WTC11 (cell line): ENCODE results near the gene IVNS1ABP. TPM values are rescaled to one million over a fixed set of nuclear protein-coding genes. Genes with fewer than 3 reads are reported as not detected.

ENCODE experiments used
- ATAC-seq: fragments of 200-7000 bp; cut with Tn5 transposase; 2 replicates; pipeline ENCODE4 v1.10.0; 2021; ENCODE audit warnings: mild to moderate bottlenecking, moderate library complexity
- CTCF ChIA-PET: fragments of 300-600 bp; sonication (Branson Sonifier 250); formaldehyde crosslinking; loops from one replicate; lab custom pipeline; 2021; ENCODE audit warnings: antibody characterized with exemption; lab: Charles Lee
- POLR2A ChIA-PET: fragments of 350-600 bp; sonication (Branson Sonifier 250); formaldehyde crosslinking; loops from one replicate; lab custom pipeline; 2021; ENCODE audit warnings: antibody characterized with exemption; lab: Charles Lee
- DNase-seq: peaks from one replicate; pipeline ENCODE4 v3.0.0; 2021; ENCODE audit warnings: low spot score
- H3K27ac Mint-ChIP-seq: 2 replicates; pipeline ENCODE4 v1.8.0; 2021; ENCODE audit warnings: mixed read lengths
- H3K27me3 Mint-ChIP-seq: 2 replicates; pipeline ENCODE4 v1.8.0; 2021; ENCODE audit warnings: low read depth, mild to moderate bottlenecking, moderate library complexity, mixed read lengths
- H3K36me3 Mint-ChIP-seq: 2 replicates; pipeline ENCODE4 v1.8.0; 2021; ENCODE audit warnings: mixed read lengths
- H3K4me1 Mint-ChIP-seq: 2 replicates; pipeline ENCODE4 v1.8.0; 2022; ENCODE audit warnings: mixed read lengths
- H3K4me3 Mint-ChIP-seq: 2 replicates; pipeline ENCODE4 v1.8.0; 2021; ENCODE audit warnings: mild to moderate bottlenecking, moderate library complexity, mixed read lengths
- H3K9me3 Mint-ChIP-seq: 2 replicates; pipeline ENCODE4 v1.8.0; 2021; ENCODE audit warnings: mixed read lengths
- CBFB ChIP-seq: sonication (generic); formaldehyde crosslinking; IDR thresholded peaks from 2 replicates; pipeline ENCODE4 v1.8.1; 2022; ENCODE audit warnings: mild to moderate bottlenecking, low read depth, missing genetic modification reagents
- CREM ChIP-seq: sonication (generic); formaldehyde crosslinking; IDR thresholded peaks from 2 replicates; pipeline ENCODE4 v1.8.1; 2022; ENCODE audit warnings: mild to moderate bottlenecking, missing genetic modification reagents, moderate library complexity
- ELF4 ChIP-seq: sonication (generic); formaldehyde crosslinking; IDR thresholded peaks from 2 replicates; pipeline ENCODE4 v1.8.1; 2022; ENCODE audit warnings: low read depth, mild to moderate bottlenecking, moderate library complexity, missing genetic modification reagents
- ESRRA ChIP-seq: sonication (generic); formaldehyde crosslinking; IDR thresholded peaks from 2 replicates; pipeline ENCODE4 v1.8.1; 2022; ENCODE audit warnings: mild to moderate bottlenecking, missing genetic modification reagents, borderline replicate concordance
- FOXJ3 ChIP-seq: sonication (generic); formaldehyde crosslinking; IDR thresholded peaks from 2 replicates; pipeline ENCODE4 v1.9.0; 2021; ENCODE audit warnings: missing genetic modification reagents, mild to moderate bottlenecking, borderline replicate concordance
- FOXK1 ChIP-seq: sonication (generic); formaldehyde crosslinking; IDR thresholded peaks from 2 replicates; pipeline ENCODE4 v1.8.0; 2022; ENCODE audit warnings: mild to moderate bottlenecking, moderate library complexity, missing genetic modification reagents
- FOXP1 ChIP-seq: sonication (generic); formaldehyde crosslinking; IDR thresholded peaks from 2 replicates; pipeline ENCODE4 v1.8.0; 2022; ENCODE audit warnings: missing genetic modification reagents, mild to moderate bottlenecking, moderate library complexity, borderline replicate concordance
- GRHL2 ChIP-seq: fragments of 250-450 bp; sonication (Bioruptor Pico); IDR thresholded peaks from 2 replicates; pipeline ENCODE4 v1.8.0; 2022; ENCODE audit warnings: mild to moderate bottlenecking, moderate library complexity; ENCODE audit not compliant: insufficient replicate concordance, severe bottlenecking
- HMGA2 ChIP-seq: fragments of 250-450 bp; sonication (Bioruptor Pico); IDR thresholded peaks from 2 replicates; pipeline ENCODE4 v1.4.0; 2021; ENCODE audit warnings: mild to moderate bottlenecking, moderate library complexity
- KAT7 ChIP-seq: sonication (generic); formaldehyde crosslinking; IDR thresholded peaks from 2 replicates; pipeline ENCODE4 v1.8.1; 2023; ENCODE audit warnings: missing genetic modification reagents, mild to moderate bottlenecking, borderline replicate concordance
- MXD4 ChIP-seq: fragments of 250-450 bp; sonication (Bioruptor Pico); IDR thresholded peaks from 2 replicates; pipeline ENCODE4 v1.8.0; 2021; ENCODE audit warnings: mild to moderate bottlenecking, moderate library complexity, borderline replicate concordance
- NR2C2 ChIP-seq: sonication (generic); formaldehyde crosslinking; IDR thresholded peaks from 2 replicates; pipeline ENCODE4 v1.8.0; 2022; ENCODE audit warnings: mild to moderate bottlenecking, missing genetic modification reagents
- OVOL2 ChIP-seq: fragments of 250-450 bp; sonication (Bioruptor Pico); IDR thresholded peaks from 2 replicates; pipeline ENCODE4 v1.9.0; 2021; ENCODE audit warnings: mild to moderate bottlenecking, borderline replicate concordance
- PREB ChIP-seq: sonication (generic); formaldehyde crosslinking; IDR thresholded peaks from 2 replicates; pipeline ENCODE4 v1.8.1; 2022; ENCODE audit warnings: mild to moderate bottlenecking, missing genetic modification reagents, moderate library complexity, borderline replicate concordance
- RORB ChIP-seq: fragments of 250-450 bp; sonication (Bioruptor Pico); IDR thresholded peaks from 2 replicates; pipeline ENCODE4 v1.9.0; 2021; ENCODE audit warnings: mild to moderate bottlenecking
- TEAD4 ChIP-seq: sonication (generic); formaldehyde crosslinking; IDR thresholded peaks from 2 replicates; pipeline ENCODE4 v1.8.0; 2022; ENCODE audit warnings: mild to moderate bottlenecking, missing genetic modification reagents
- TP53 ChIP-seq: sonication (generic); formaldehyde crosslinking; IDR thresholded peaks from 2 replicates; pipeline ENCODE4 v1.8.1; 2023; ENCODE audit warnings: mild to moderate bottlenecking, missing genetic modification reagents
- USF2 ChIP-seq: sonication (generic); formaldehyde crosslinking; IDR thresholded peaks from 2 replicates; pipeline ENCODE4 v1.8.1; 2023; ENCODE audit warnings: mild to moderate bottlenecking, missing genetic modification reagents, moderate library complexity
- ZBTB21 ChIP-seq: sonication (generic); formaldehyde crosslinking; IDR thresholded peaks from 2 replicates; pipeline ENCODE4 v1.8.1; 2023; ENCODE audit warnings: mild to moderate bottlenecking, missing genetic modification reagents, borderline replicate concordance
- ZNF232 ChIP-seq: sonication (generic); formaldehyde crosslinking; IDR thresholded peaks from 2 replicates; pipeline ENCODE4 v1.8.0; 2022; ENCODE audit warnings: mild to moderate bottlenecking, missing genetic modification reagents
- ZNF425 ChIP-seq: fragments of 250-450 bp; sonication (Bioruptor Pico); conservative IDR thresholded peaks from 2 replicates; pipeline ENCODE4 v1.9.0; 2021; ENCODE audit warnings: mild to moderate bottlenecking
- total RNA-seq: library from RNA; stranded (reverse); gene quantifications from 3 replicates; pipeline ENCODE4 v1.2.3, GENCODE V29; 2021
- TF ChIP-seq, protein P1 (sequence below): sonication (generic); formaldehyde crosslinking; conservative IDR thresholded peaks from 2 replicates; pipeline ENCODE4 v1.8.1; 2023; ENCODE audit warnings: mild to moderate bottlenecking, low read depth, missing genetic modification reagents, moderate library complexity
- TF ChIP-seq, protein P2 (sequence below): sonication (generic); formaldehyde crosslinking; IDR thresholded peaks from 2 replicates; pipeline ENCODE4 v1.8.1; 2022; ENCODE audit warnings: low read depth, missing genetic modification reagents, borderline replicate concordance
- TF ChIP-seq, protein P3 (sequence below): fragments of 250-450 bp; sonication (Bioruptor Pico); IDR thresholded peaks from 2 replicates; pipeline ENCODE4 v1.9.0; 2021; ENCODE audit warnings: mild to moderate bottlenecking

The IVNS1ABP gene
- total RNA-seq, 1 experiment from 2014 or later = 159 TPM

- no peak for TF ChIP-seq PREB (CRISPR knock-in tag)
- no peak for TF ChIP-seq NR2C2 (CRISPR knock-in tag)
- TF ChIP-seq ESRRA (CRISPR knock-in tag) = no peak
- TF ChIP-seq MXD4 = no peak
These were observed 45.1 kb downstream of the IVNS1ABP start (continued) for GRCh38 chr1:185271921-185272320.

- POLR2A ChIA-PET = no interaction called here
- no peaks in the 10 kb centered on the region for H3K4me1 Mint-ChIP-seq
- DNase-seq = no peak
- H3K9me3 Mint-ChIP-seq = no peaks in the 10 kb centered on the region
- CTCF ChIA-PET = no interaction called here
- TF ChIP-seq OVOL2 (CRISPR knock-in tag) (no peak), TEAD4 (no peak), ELF4 (CRISPR knock-in tag) (no peak), CBFB (CRISPR knock-in tag) (no peak), ZNF232 (CRISPR knock-in tag) (no peak), RORB (CRISPR knock-in tag) (no peak), GRHL2 (CRISPR knock-in tag) (no peak), FOXJ3 (CRISPR knock-in tag) (no peak), ESRRA (CRISPR knock-in tag) (no peak), ZNF425 (no peak), HMGA2 (no peak), TP53 (no peak)
- TF ChIP-seq, protein P1, sequence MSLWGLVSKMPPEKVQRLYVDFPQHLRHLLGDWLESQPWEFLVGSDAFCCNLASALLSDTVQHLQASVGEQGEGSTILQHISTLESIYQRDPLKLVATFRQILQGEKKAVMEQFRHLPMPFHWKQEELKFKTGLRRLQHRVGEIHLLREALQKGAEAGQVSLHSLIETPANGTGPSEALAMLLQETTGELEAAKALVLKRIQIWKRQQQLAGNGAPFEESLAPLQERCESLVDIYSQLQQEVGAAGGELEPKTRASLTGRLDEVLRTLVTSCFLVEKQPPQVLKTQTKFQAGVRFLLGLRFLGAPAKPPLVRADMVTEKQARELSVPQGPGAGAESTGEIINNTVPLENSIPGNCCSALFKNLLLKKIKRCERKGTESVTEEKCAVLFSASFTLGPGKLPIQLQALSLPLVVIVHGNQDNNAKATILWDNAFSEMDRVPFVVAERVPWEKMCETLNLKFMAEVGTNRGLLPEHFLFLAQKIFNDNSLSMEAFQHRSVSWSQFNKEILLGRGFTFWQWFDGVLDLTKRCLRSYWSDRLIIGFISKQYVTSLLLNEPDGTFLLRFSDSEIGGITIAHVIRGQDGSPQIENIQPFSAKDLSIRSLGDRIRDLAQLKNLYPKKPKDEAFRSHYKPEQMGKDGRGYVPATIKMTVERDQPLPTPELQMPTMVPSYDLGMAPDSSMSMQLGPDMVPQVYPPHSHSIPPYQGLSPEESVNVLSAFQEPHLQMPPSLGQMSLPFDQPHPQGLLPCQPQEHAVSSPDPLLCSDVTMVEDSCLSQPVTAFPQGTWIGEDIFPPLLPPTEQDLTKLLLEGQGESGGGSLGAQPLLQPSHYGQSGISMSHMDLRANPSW (CRISPR knock-in tag) = no peak
- no peaks in the 10 kb centered on the region for H3K27me3 Mint-ChIP-seq
- H3K36me3 Mint-ChIP-seq = no peaks in the 10 kb centered on the region
- H3K4me3 Mint-ChIP-seq = no peak overlapping the region
- peak overlapping the region; percentile 38; the same call in 1 of the 2 replicates for H3K27ac Mint-ChIP-seq
- no peak for ATAC-seq
These were observed 48.7 kb downstream of the IVNS1ABP start for GRCh38 chr1:185268352-185268751.

DNA sequence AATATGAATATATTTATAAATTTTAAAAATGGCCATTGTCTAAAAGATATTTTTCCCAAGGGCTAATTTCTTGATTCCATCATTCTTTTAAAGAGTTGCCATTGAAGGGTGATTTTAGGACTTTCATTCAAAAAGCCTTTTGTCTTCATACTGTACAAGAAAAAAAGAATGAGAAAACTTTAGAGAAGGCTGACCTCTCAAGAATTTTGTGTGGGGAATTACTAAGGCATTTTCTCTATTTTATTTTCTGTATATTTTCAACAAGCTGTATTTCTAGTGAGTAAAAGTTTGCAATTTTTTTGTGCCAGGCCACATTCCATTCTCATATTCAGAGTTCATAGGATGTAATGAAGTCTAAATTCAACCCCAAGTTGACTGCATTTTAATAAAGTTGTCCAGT lies 49.3 kb downstream of the IVNS1ABP start:
- POLR2A ChIA-PET = no interaction called here
- CTCF ChIA-PET = interaction anchor here (1.3 kb wide), 1 partner anchor 413 kb away, joined by 4 read pairs; no protein-coding TSS in a partner anchor
- ATAC-seq (no peak), DNase-seq (no peak)
- H3K27ac Mint-ChIP-seq = no peak overlapping the region
- H3K4me3 Mint-ChIP-seq = no peak overlapping the region
- no peaks in the 10 kb centered on the region for H3K27me3 Mint-ChIP-seq
- H3K9me3 Mint-ChIP-seq = no peaks in the 10 kb centered on the region
- H3K36me3 Mint-ChIP-seq = no peaks in the 10 kb centered on the region
- H3K4me1 Mint-ChIP-seq = no peaks in the 10 kb centered on the region
- TF ChIP-seq ZBTB21 (no peak), CBFB (CRISPR knock-in tag) (no peak), FOXK1 (CRISPR knock-in tag) (no peak), FOXP1 (CRISPR knock-in tag) (no peak), MXD4 (no peak), NR2C2 (CRISPR knock-in tag) (no peak), USF2 (CRISPR knock-in tag) (no peak), KAT7 (CRISPR knock-in tag) (no peak), ELF4 (CRISPR knock-in tag) (no peak), CREM (CRISPR knock-in tag) (no peak)
- TF ChIP-seq, protein P2, sequence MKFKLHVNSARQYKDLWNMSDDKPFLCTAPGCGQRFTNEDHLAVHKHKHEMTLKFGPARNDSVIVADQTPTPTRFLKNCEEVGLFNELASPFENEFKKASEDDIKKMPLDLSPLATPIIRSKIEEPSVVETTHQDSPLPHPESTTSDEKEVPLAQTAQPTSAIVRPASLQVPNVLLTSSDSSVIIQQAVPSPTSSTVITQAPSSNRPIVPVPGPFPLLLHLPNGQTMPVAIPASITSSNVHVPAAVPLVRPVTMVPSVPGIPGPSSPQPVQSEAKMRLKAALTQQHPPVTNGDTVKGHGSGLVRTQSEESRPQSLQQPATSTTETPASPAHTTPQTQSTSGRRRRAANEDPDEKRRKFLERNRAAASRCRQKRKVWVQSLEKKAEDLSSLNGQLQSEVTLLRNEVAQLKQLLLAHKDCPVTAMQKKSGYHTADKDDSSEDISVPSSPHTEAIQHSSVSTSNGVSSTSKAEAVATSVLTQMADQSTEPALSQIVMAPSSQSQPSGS (CRISPR knock-in tag) = no peak
- TF ChIP-seq, protein P3, sequence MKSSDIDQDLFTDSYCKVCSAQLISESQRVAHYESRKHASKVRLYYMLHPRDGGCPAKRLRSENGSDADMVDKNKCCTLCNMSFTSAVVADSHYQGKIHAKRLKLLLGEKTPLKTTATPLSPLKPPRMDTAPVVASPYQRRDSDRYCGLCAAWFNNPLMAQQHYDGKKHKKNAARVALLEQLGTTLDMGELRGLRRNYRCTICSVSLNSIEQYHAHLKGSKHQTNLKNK (CRISPR knock-in tag) = no peak
